Trophoblast cell (in vitro differentiated cells and primary cell): ENCODE results near the gene GMFB.

Experiments
- DNase-seq, 2 donors: peaks; one replicate each; pipeline ENCODE4 v3.0.0-alpha.2; 2016
- H2AFZ ChIP-seq: 2 replicates; pipeline ENCODE4 v1.6.1; 2013; ENCODE audit warnings: low read length, moderate library complexity, mild to moderate bottlenecking; ENCODE audit not compliant: insufficient read depth, poor library complexity
- H2AK5ac ChIP-seq: 2 replicates; pipeline ENCODE4 v1.6.1; 2013; ENCODE audit warnings: mild to moderate bottlenecking, low read length
- H2BK120ac ChIP-seq: 2 replicates; pipeline ENCODE4 v1.6.1; 2013; ENCODE audit warnings: low read length, mild to moderate bottlenecking, moderate library complexity; ENCODE audit not compliant: insufficient read depth, poor library complexity
- H2BK12ac ChIP-seq: 2 replicates; pipeline ENCODE4 v1.6.1; 2013; ENCODE audit warnings: mild to moderate bottlenecking, low read length, moderate library complexity
- H2BK5ac ChIP-seq: 2 replicates; pipeline ENCODE4 v1.6.1; 2013; ENCODE audit warnings: low read length, low read depth, moderate library complexity, mild to moderate bottlenecking; ENCODE audit not compliant: poor library complexity
- H3K14ac ChIP-seq: 2 replicates; pipeline ENCODE4 v1.6.1; 2013; ENCODE audit warnings: mild to moderate bottlenecking, low read length
- H3K18ac ChIP-seq: 2 replicates; pipeline ENCODE4 v1.6.1; 2013; ENCODE audit warnings: mild to moderate bottlenecking, low read length
- H3K23ac ChIP-seq: 2 replicates; pipeline ENCODE4 v1.6.1; 2013; ENCODE audit warnings: low read length
- H3K27ac ChIP-seq: 2 replicates; pipeline ENCODE4 v1.5.1; 2013; ENCODE audit warnings: low read depth, mild to moderate bottlenecking, inconsistent platforms, low read length, moderate library complexity
- H3K27me3 ChIP-seq: 2 replicates; pipeline ENCODE4 v1.6.1; 2013; ENCODE audit warnings: inconsistent platforms, mild to moderate bottlenecking, low read length, moderate library complexity; ENCODE audit not compliant: insufficient read depth
- H3K36me3 ChIP-seq, 2 experiments: 1 replicate in 1 of 2; 2 replicates in 1 of 2; pipeline ENCODE4 v1.6.1; 2013; ENCODE audit warnings: low read length in 2 of 2, mild to moderate bottlenecking in 2 of 2, moderate library complexity in 1 of 2; ENCODE audit not compliant: insufficient read depth in 2 of 2, control insufficient read depth in 1 of 2
- H3K4ac ChIP-seq: 2 replicates; pipeline ENCODE4 v1.6.1; 2013; ENCODE audit warnings: low read depth, mild to moderate bottlenecking, low read length, moderate library complexity
- H3K4me1 ChIP-seq, 2 experiments: 1 replicate in 1 of 2; 2 replicates in 1 of 2; pipeline ENCODE4 v1.6.1; 2013; ENCODE audit warnings: low read length in 2 of 2, mild to moderate bottlenecking in 2 of 2, moderate library complexity in 1 of 2; ENCODE audit not compliant: insufficient read depth in 2 of 2, control insufficient read depth in 1 of 2
- H3K4me2 ChIP-seq: 2 replicates; pipeline ENCODE4 v1.6.1; 2013; ENCODE audit warnings: inconsistent platforms, mild to moderate bottlenecking, low read length, moderate library complexity
- H3K4me3 ChIP-seq: 2 replicates; pipeline ENCODE4 v1.5.1; 2013; ENCODE audit warnings: mild to moderate bottlenecking, low read depth, low read length, inconsistent platforms
- H3K79me1 ChIP-seq: one replicate; pipeline ENCODE4 v1.6.1; 2013; ENCODE audit warnings: low read length
- H3K79me2 ChIP-seq: 2 replicates; pipeline ENCODE4 v1.6.1; 2013; ENCODE audit warnings: low read length, mild to moderate bottlenecking; ENCODE audit not compliant: control insufficient read depth, insufficient read depth, poor library complexity
- H3K9ac ChIP-seq: 2 replicates; pipeline ENCODE4 v1.6.1; 2013; ENCODE audit warnings: mild to moderate bottlenecking, low read length
- H3K9me3 ChIP-seq: 2 replicates; pipeline ENCODE4 v1.6.1; 2013; ENCODE audit warnings: low read depth, mild to moderate bottlenecking, control low read depth, inconsistent platforms, low read length; ENCODE audit not compliant: insufficient read depth
- H4K12ac ChIP-seq: 2 replicates; pipeline ENCODE4 v1.6.1; 2013; ENCODE audit warnings: low read depth, mild to moderate bottlenecking, low read length, moderate library complexity
- H4K8ac ChIP-seq: 2 replicates; pipeline ENCODE4 v1.6.1; 2013; ENCODE audit warnings: low read depth, mild to moderate bottlenecking, low read length, moderate library complexity
- H4K91ac ChIP-seq: one replicate; pipeline ENCODE4 v1.6.1; 2013; ENCODE audit warnings: low read depth, mild to moderate bottlenecking, low read length, moderate library complexity
- WGBS: extraction: QIAGEN DNeasy Blood & Tissue Kit; methylation state at CpG from one replicate; pipeline ENCODE4 v1.1.7; 2013; ENCODE audit warnings: missing lambda C conversion rate; ENCODE audit not compliant: insufficient read length, insufficient coverage; ENCODE audit errors: extremely low coverage; 5-methylcytosine and 5-hydroxymethylcytosine counted together

Gene GMFB

GRCh38 chr14:54425537-54426274, 63.1 kb downstream of the GMFB start:
- no peak overlapping the region for H2AFZ ChIP-seq
- no peak overlapping the region for H4K8ac ChIP-seq
- no CpG with 5 or more reads among the region's 3 CpGs for WGBS
- H2BK120ac ChIP-seq: no peak overlapping the region
- H2AK5ac ChIP-seq: no peak overlapping the region
- H3K36me3 ChIP-seq: peaks cover 7 to 12% of the 10 kb centered on the region in 2 experiments
- no peak overlapping the region for H4K91ac ChIP-seq
- H3K27ac ChIP-seq: no peak overlapping the region
- no peak for DNase-seq
- H4K12ac ChIP-seq: no peak overlapping the region
- no peak overlapping the region for H3K4me3 ChIP-seq
- no peaks in the 10 kb centered on the region for H3K79me1 ChIP-seq
- H2BK12ac ChIP-seq: no peak overlapping the region
- H3K4me2 ChIP-seq: no peak overlapping the region
- H3K4ac ChIP-seq: no peak overlapping the region
- no peak overlapping the region for H3K18ac ChIP-seq
- H3K27me3 ChIP-seq: no peaks in the 10 kb centered on the region
- H3K14ac ChIP-seq: no peak overlapping the region
- no peak overlapping the region for H3K23ac ChIP-seq
- H3K9ac ChIP-seq: no peak overlapping the region
- H3K9me3 ChIP-seq: no peaks in the 10 kb centered on the region
- H2BK5ac ChIP-seq: no peak overlapping the region
- no peaks in the 10 kb centered on the region for H3K4me1 ChIP-seq
- no peaks in the 10 kb centered on the region for H3K79me2 ChIP-seq

- Histone ChIP-seq H3K27ac (no peak overlapping the region), H3K18ac (no peak overlapping the region), H3K4me2 (no peak overlapping the region), H3K14ac (no peak overlapping the region), H2BK5ac (no peak overlapping the region), H3K27me3 (no peaks in the 10 kb centered on the region), H3K4me3 (no peak overlapping the region), H2AK5ac (no peak overlapping the region), H3K23ac (no peak overlapping the region), H3K9ac (no peak overlapping the region), H3K9me3 (no peaks in the 10 kb centered on the region), H3K4ac (no peak overlapping the region), H4K8ac (no peak overlapping the region), H2BK12ac (no peak overlapping the region), H2AFZ (no peak overlapping the region), H4K12ac (no peak overlapping the region), H3K4me1 (no peaks in the 10 kb centered on the region), H3K36me3 (peaks cover 6 to 11% of the 10 kb centered on the region in 2 experiments), H3K79me1 (no peaks in the 10 kb centered on the region), H4K91ac (no peak overlapping the region), H3K79me2 (no peaks in the 10 kb centered on the region), H2BK120ac (no peak overlapping the region)
- WGBS: no CpG with 5 or more reads among the region's 2 CpGs
- DNase-seq: no peak
Observed at GRCh38 chr14:54425068-54425467, 63.7 kb downstream of the GMFB start.
